WTC11 (cell line): ENCODE results near the gene MCL1. TPM values are rescaled to one million over a fixed set of nuclear protein-coding genes. Genes with fewer than 3 reads are reported as not detected.

ENCODE experiments used
- ATAC-seq: fragments of 200-7000 bp; cut with Tn5 transposase; 2 replicates; pipeline ENCODE4 v1.10.0; 2021; ENCODE audit warnings: mild to moderate bottlenecking, moderate library complexity
- CTCF ChIA-PET: fragments of 300-600 bp; sonication (Branson Sonifier 250); formaldehyde crosslinking; loops from one replicate; lab custom pipeline; 2021; ENCODE audit warnings: antibody characterized with exemption; lab: Charles Lee
- POLR2A ChIA-PET: fragments of 350-600 bp; sonication (Branson Sonifier 250); formaldehyde crosslinking; loops from one replicate; lab custom pipeline; 2021; ENCODE audit warnings: antibody characterized with exemption; lab: Charles Lee
- DNase-seq: peaks from one replicate; pipeline ENCODE4 v3.0.0; 2021; ENCODE audit warnings: low spot score
- H3K27ac Mint-ChIP-seq: 2 replicates; pipeline ENCODE4 v1.8.0; 2021; ENCODE audit warnings: mixed read lengths
- H3K27me3 Mint-ChIP-seq: 2 replicates; pipeline ENCODE4 v1.8.0; 2021; ENCODE audit warnings: low read depth, mild to moderate bottlenecking, moderate library complexity, mixed read lengths
- H3K36me3 Mint-ChIP-seq: 2 replicates; pipeline ENCODE4 v1.8.0; 2021; ENCODE audit warnings: mixed read lengths
- H3K4me1 Mint-ChIP-seq: 2 replicates; pipeline ENCODE4 v1.8.0; 2022; ENCODE audit warnings: mixed read lengths
- H3K4me3 Mint-ChIP-seq: 2 replicates; pipeline ENCODE4 v1.8.0; 2021; ENCODE audit warnings: mild to moderate bottlenecking, moderate library complexity, mixed read lengths
- H3K9me3 Mint-ChIP-seq: 2 replicates; pipeline ENCODE4 v1.8.0; 2021; ENCODE audit warnings: mixed read lengths
- ATF1 ChIP-seq: sonication (generic); formaldehyde crosslinking; IDR thresholded peaks from 2 replicates; pipeline ENCODE4 v1.8.1; 2023; ENCODE audit warnings: mild to moderate bottlenecking, moderate library complexity, missing genetic modification reagents
- CREB1 ChIP-seq: sonication (generic); formaldehyde crosslinking; IDR thresholded peaks from 2 replicates; pipeline ENCODE4 v1.8.0; 2023; ENCODE audit warnings: mild to moderate bottlenecking, missing genetic modification reagents
- ELF4 ChIP-seq: sonication (generic); formaldehyde crosslinking; IDR thresholded peaks from 2 replicates; pipeline ENCODE4 v1.8.1; 2022; ENCODE audit warnings: low read depth, mild to moderate bottlenecking, moderate library complexity, missing genetic modification reagents
- EMX1 ChIP-seq: fragments of 250-450 bp; sonication (Bioruptor Pico); IDR thresholded peaks from 2 replicates; pipeline ENCODE4 v1.8.0; 2021; ENCODE audit warnings: mild to moderate bottlenecking
- MLX ChIP-seq: sonication (generic); formaldehyde crosslinking; IDR thresholded peaks from 2 replicates; pipeline ENCODE4 v1.8.1; 2023; ENCODE audit warnings: mild to moderate bottlenecking, missing genetic modification reagents, moderate library complexity
- NFATC4 ChIP-seq: fragments of 250-450 bp; sonication (Bioruptor Pico); IDR thresholded peaks from 2 replicates; pipeline ENCODE4 v1.9.0; 2021; ENCODE audit warnings: mild to moderate bottlenecking
- NR1H2 ChIP-seq: sonication (generic); formaldehyde crosslinking; IDR thresholded peaks from 2 replicates; pipeline ENCODE4 v1.9.0; 2021; ENCODE audit warnings: mild to moderate bottlenecking, moderate library complexity, missing genetic modification reagents
- OVOL2 ChIP-seq: fragments of 250-450 bp; sonication (Bioruptor Pico); IDR thresholded peaks from 2 replicates; pipeline ENCODE4 v1.9.0; 2021; ENCODE audit warnings: mild to moderate bottlenecking, borderline replicate concordance
- PRRX2 ChIP-seq: fragments of 250-450 bp; sonication (Bioruptor Pico); IDR thresholded peaks from 2 replicates; pipeline ENCODE4 v1.8.0; 2021; ENCODE audit warnings: mild to moderate bottlenecking
- RELA ChIP-seq: sonication (generic); formaldehyde crosslinking; IDR thresholded peaks from 2 replicates; pipeline ENCODE4 v1.8.1; 2022; ENCODE audit warnings: missing genetic modification reagents, mild to moderate bottlenecking, borderline replicate concordance
- USF1 ChIP-seq: sonication (generic); formaldehyde crosslinking; IDR thresholded peaks from 2 replicates; pipeline ENCODE4 v1.8.0; 2022; ENCODE audit warnings: mild to moderate bottlenecking, missing genetic modification reagents
- USF2 ChIP-seq: sonication (generic); formaldehyde crosslinking; IDR thresholded peaks from 2 replicates; pipeline ENCODE4 v1.8.1; 2023; ENCODE audit warnings: mild to moderate bottlenecking, missing genetic modification reagents, moderate library complexity
- ZNF232 ChIP-seq: sonication (generic); formaldehyde crosslinking; IDR thresholded peaks from 2 replicates; pipeline ENCODE4 v1.8.0; 2022; ENCODE audit warnings: mild to moderate bottlenecking, missing genetic modification reagents
- ZNF263 ChIP-seq: sonication (generic); formaldehyde crosslinking; IDR thresholded peaks from 2 replicates; pipeline ENCODE4 v1.8.1; 2022; ENCODE audit warnings: low read depth, mild to moderate bottlenecking, moderate library complexity, missing genetic modification reagents
- ZNF416 ChIP-seq: fragments of 250-450 bp; sonication (Bioruptor Pico); IDR thresholded peaks from 2 replicates; pipeline ENCODE4 v1.9.0; 2021; ENCODE audit warnings: mild to moderate bottlenecking, inconsistent platforms
- ZNF425 ChIP-seq: fragments of 250-450 bp; sonication (Bioruptor Pico); conservative IDR thresholded peaks from 2 replicates; pipeline ENCODE4 v1.9.0; 2021; ENCODE audit warnings: mild to moderate bottlenecking
- ZNF671 ChIP-seq: fragments of 250-450 bp; sonication (Bioruptor Pico); IDR thresholded peaks from 2 replicates; pipeline ENCODE4 v1.8.0; 2021; ENCODE audit warnings: mild to moderate bottlenecking
- total RNA-seq: library from RNA; stranded (reverse); gene quantifications from 3 replicates; pipeline ENCODE4 v1.2.3, GENCODE V29; 2021

Gene MCL1
- total RNA-seq, 1 experiment from 2014 or later = 191 TPM

- no peaks in the 10 kb centered on the region; the same call in 1 of the 2 replicates for H3K27me3 Mint-ChIP-seq
- H3K4me1 Mint-ChIP-seq = peaks cover 56% of the 10 kb centered on the region
- ChIA-PET POLR2A (interaction anchor here (9.4 kb wide), 1 partner anchor 12 kb away, joined by 188 read pairs; no protein-coding TSS in a partner anchor), CTCF (interaction anchor here (0.6 to 1.2 kb wide), 3 partner anchors 14 to 43 kb away, joined by 3 to 5 read pairs (median 4); no protein-coding TSS in a partner anchor)
- peak overlapping the region; percentile 97 for H3K27ac Mint-ChIP-seq
- peaks cover 76% of the 10 kb centered on the region for H3K36me3 Mint-ChIP-seq
- no peaks in the 10 kb centered on the region for H3K9me3 Mint-ChIP-seq
- ATAC-seq = no peak
- peak overlapping the region; percentile 92 for H3K4me3 Mint-ChIP-seq
- no peak for TF ChIP-seq USF1
- no peak for TF ChIP-seq OVOL2 (CRISPR knock-in tag)
- TF ChIP-seq ZNF232 (CRISPR knock-in tag) = no peak
- TF ChIP-seq USF2 (CRISPR knock-in tag) = no peak
- no peak for TF ChIP-seq NR1H2 (CRISPR knock-in tag)
- no peak for TF ChIP-seq MLX
- no peak for TF ChIP-seq ATF1 (CRISPR knock-in tag)
- TF ChIP-seq ZNF263 (CRISPR knock-in tag) = no peak
- TF ChIP-seq, all 79 proteins: peak for 0
- no peak for DNase-seq
These were observed 4.3 kb downstream of the MCL1 start for GRCh38 chr1:150575072-150575489.

- no peak for DNase-seq
- H3K36me3 Mint-ChIP-seq = peaks cover 76% of the 10 kb centered on the region
- H3K9me3 Mint-ChIP-seq = no peaks in the 10 kb centered on the region
- TF ChIP-seq NFATC4 (CRISPR knock-in tag) (peak; percentile 70; the same call in 1 of the 2 replicates), CREB1 (CRISPR knock-in tag) (no peak), PRRX2 (0 out of 2 replicates have a peak, but pooled peaks have one; percentile 73), ZNF671 (CRISPR knock-in tag) (0 out of 2 replicates have a peak, but pooled peaks have one; percentile 54), ELF4 (CRISPR knock-in tag) (no peak), ZNF425 (CRISPR knock-in tag) (0 out of 2 replicates have a peak, but pooled peaks have one; percentile 31), EMX1 (CRISPR knock-in tag) (peak; percentile 44; the same call in 1 of the 2 replicates), ZNF416 (CRISPR knock-in tag) (0 out of 2 replicates have a peak, but pooled peaks have one; percentile 44), RELA (CRISPR knock-in tag) (no peak)
- peaks cover 62% of the 10 kb centered on the region for H3K4me1 Mint-ChIP-seq
- peak overlapping the region; percentile 97 for H3K27ac Mint-ChIP-seq
- ChIA-PET CTCF (interaction anchor here (1.0 to 7.2 kb wide), 3 partner anchors 13 to 42 kb away, joined by 3 to 68 read pairs (median 5); no protein-coding TSS in a partner anchor), POLR2A (interaction anchor here (0.6 to 9.4 kb wide), 2 partner anchors 11 to 31 kb away, joined by 3 to 188 read pairs; no protein-coding TSS in a partner anchor)
- no peaks in the 10 kb centered on the region; the same call in 1 of the 2 replicates for H3K27me3 Mint-ChIP-seq
- H3K4me3 Mint-ChIP-seq = peak overlapping the region; percentile 92
- ATAC-seq = no peak
These were observed 4.9 kb downstream of the MCL1 start for GRCh38 chr1:150574260-150575071.
